ENCODE results near the gene ALPK3.

ALPK3 gene

DNA sequence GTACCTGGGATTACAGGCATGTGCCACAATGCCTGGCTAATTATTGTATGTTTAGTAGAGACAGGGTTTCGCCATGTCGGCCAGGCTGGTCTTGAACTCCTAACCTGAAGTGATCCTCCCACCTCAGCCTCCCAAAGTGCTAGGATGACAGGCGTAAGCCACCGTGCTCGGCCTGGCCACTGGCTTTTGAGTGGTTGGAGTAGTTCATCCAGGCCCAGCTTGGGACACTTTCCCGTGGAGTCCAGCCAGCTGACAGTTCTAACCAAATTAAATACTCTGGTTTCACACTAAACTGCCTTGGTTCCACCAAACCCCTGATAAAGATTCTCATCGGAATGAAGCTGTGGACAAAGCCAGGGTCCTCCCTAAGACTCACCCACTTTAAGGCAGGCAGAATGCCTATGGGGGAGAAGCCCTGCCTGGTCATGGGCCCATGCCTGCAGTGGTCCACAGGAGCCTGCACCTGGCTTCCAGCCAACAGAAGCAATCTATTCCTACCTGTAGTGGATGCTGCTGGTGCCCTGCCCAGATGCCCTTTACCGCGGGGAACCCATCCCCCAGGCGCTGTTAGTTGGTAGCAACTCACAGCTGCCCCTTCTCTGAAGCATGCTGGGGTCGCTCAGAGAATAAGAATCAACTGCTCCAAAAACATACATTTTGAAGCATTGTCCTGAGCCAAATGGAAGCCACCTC lies 62.1 kb downstream of the ALPK3 start:
- no peak for DNase-seq

DNA sequence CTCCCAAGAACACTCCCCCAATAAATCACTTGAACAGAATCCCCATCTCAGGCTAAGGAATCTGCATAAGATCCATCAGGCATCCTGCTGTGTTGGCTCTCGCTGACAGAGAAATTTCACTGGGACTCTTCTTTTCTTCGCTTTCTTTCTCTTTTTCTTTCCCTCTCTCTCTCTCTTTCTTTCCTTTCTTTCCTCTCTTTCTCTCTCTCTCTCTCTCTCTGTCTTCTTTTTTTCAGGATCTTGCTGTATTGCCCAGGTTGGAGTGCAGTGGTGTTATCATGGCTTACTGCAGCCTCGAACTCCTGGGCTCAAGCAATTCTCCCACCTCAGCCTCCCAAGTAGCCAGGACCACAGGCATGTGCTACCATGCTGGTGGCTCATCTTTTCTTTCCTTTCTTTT lies 62.9 kb downstream of the ALPK3 start:
- DNase-seq, result no peak

DNA sequence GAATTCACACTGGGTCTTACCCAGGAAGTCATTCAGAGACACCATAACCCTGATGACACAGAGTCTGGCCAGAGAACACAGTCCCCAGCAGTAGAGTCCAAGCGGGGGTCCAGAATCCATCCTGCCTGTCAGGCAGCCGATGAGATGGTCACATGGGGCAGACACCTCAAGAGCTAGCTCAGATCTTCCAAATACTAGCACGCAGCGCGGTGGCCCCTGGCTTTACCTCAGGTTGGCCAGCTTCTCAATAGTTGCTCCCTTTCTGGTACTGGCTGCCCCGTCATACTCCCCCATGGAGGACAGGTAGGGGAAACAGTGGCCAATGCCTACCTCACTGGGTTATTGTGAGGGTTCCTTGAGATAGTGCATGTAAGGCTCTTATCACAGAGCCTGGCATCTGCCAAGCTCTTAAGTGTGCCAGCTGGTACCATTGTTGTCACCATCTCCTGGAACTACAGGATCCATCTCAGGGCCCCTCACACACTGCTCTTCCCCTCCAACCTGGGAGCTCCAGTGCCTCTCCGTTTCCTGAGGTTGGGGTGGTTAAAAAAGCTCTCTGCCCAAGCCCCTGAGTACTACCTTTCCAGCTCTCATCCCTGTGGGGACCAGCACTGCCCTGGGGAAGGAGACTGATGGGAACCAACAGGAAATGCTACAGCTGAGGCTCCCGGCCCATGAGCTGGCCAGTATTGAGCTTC lies 63.8 kb downstream of the ALPK3 start:
- DNase-seq, result no peak

GRCh38 chr15:84881520-84881830 lies 64.3 kb downstream of the ALPK3 start:
- no peak for DNase-seq

- DNase-seq, result no peak
Measured at GRCh38 chr15:84883466-84883865, 66.3 kb downstream of the ALPK3 start.

DNA sequence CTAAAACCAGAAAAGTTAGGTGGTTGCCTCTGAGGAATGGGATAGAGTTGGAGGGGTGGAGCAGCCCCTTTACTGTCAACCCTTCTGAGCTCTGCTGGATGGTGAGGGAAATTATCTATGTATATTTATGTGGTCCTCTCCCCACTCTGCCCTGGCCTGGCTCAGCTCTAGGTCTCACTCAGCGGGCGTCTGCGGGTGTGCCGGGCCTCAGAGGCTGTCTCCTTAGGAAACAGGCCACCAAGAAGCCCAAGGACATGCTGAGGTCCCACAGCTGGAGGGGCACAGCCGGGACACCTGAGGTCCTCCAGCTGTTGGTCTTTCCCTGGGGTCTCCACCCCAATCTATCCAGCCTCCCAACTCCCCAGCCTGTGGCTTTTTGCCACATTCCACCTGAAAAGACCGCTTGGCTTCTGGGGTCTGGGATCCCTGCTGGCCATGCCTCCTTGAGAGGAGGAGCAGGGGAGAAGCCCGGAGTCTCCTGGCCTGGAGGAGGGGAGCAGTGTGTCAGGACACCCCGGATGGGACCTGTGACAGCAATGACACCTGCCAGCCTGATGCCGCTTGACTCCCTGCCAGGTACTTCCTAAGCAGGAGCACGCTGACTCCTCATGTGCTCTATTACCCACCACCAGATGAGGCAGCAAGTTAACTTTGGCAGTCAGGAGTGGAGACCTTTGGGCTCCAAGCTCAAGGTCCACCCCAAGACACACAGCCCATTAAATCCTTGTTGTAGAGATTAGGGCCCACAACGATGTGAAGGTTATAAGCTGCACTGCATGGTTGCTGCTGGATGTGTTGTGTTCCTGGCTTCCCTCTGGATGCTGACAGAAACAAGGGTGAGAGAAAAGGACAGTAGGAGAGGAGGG lies 67.0 kb downstream of the ALPK3 start, which contains the start of gene SLC28A1:
TSS of gene SLC28A1 (plus strand) at position 747 of the 866 bp plus-strand sequence. CDS start 3,099 bp downstream, outside the sequence.
- no peak for DNase-seq

DNA sequence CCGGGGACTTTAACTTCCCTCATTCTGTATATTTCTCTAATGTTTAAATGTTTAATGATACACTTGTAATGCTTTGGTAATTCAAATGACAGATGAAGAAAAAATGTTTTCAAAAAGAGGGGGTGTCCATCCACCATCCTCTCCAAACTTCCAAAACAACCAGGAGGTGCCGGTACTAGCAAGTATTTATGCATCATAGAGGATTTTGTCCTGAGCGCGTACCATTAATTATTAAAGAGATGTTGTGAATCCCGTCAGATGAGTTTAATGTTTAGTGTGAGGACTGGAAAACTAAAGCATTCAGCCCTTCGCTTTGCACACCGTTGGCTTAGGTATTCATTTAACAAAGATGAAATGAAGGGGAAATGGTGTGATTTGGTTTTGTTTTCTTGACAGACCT lies 68.6 kb downstream of the ALPK3 start:
- no peak for DNase-seq

- no peak for DNase-seq
Measured at GRCh38 chr15:84886211-84886983, 69.2 kb downstream of the ALPK3 start.

- DNase-seq, result no peak
Measured at GRCh38 chr15:84886984-84887299, 69.8 kb downstream of the ALPK3 start.

DNA sequence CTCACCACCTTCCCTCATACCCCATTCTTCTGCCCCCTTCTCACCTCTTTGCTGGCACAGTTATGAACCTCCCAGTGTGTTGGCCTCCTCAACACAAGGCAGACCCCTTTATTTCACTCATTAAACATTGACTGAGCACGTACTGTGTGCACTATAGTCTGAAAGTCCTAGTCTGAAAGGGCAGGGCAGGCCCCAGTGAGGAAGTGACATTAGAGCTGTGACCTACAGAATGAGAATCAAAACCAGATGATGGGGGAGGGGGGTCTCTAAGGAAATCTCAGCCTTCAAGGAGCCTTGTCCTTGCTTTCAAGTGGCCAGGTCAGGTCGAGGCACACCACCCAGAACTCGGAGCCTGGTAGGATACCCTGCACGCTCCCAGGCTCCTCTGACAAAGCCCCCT lies 70.8 kb downstream of the ALPK3 start:
- no peak for DNase-seq

GRCh38 chr15:84888639-84889038 lies 71.5 kb downstream of the ALPK3 start:
- DNase-seq, result no peak

DNA sequence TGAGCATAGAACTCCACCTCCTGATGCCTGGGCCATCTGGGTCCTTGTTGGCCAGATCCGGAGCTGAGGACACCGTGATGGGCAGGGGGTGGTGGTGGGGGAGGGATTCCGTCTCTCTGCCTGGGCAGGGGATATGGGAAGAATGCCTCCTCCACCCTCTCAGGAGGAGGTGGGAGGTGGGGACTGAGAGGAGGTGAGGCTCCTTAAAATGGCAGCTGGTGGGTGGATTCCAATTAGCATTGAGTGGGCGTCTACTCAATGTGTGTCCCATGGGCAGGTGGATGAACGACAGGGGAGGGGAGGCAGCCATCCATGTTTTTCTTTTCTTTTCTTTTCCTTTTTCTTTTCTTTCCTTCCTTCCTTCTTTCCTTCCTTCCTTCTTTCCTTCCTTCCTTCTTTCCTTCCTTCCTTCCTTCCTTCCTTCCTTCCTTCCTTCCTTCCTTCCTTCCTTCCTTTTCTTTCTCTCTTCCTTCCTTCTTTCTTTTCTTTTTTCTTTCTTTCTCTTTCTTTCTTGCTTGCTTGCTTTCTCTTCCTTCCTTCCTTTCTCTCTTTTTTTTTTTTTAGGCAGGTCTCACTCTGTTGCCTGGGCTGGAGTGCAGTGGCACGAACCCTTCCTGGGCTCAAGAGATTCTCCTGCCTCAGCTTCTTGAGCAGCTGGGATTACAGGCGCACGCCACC lies 72.3 kb downstream of the ALPK3 start:
- DNase-seq, result no peak

DNA sequence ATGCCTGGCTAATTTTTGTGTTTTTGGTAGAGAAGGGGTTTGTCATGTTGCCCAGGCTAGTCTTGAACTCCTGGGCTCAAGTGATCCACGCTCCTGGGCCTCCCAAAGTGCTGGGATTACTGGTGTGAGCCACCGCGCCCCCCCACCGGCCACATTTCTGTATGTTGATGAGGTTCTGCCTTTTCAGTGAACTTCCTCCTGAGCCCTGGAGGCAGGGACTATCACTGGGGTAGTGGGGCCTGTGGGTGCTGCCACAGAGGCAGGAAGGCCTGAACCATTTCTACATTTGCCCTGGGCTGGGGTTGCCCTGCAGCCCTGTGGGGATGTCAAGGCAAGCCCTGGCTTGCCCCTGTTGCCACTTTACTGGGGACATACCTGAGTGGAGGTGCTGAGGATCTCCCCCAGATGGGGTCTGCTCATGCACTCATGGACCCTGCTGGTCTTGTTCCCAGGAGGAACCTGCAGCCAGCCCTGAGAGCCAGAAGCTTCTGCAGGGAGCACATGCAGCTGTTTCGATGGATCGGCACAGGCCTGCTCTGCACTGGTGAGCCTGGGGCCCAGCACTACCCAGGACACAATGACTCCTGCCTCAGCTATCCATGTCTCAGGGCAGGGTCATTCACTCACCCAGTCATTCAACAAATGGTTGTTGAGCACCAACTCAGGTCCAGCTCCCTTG lies 73.0 kb downstream of the ALPK3 start:
- DNase-seq, result no peak

- no peak for DNase-seq
Measured at GRCh38 chr15:84890670-84891162, 73.6 kb downstream of the ALPK3 start.

DNA sequence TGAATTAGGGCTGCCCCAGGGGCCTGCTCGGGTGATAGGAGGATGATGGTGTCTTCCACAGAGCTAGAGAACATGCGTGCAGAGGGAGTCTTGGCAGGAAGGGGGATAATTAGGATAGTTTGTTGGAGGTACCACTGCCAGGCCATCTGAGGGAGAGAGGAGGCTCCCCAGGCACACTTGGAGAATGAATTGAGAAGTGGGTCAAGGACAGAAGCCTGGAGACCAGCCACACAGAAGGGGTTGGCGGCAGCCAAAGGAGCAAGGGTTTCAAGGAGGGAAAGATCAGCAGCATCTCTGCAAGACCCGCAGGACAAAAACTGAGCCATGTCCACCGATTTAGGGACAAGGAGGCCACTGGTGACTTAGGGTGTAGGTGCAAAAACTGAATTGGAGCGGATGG lies 74.2 kb downstream of the ALPK3 start:
- DNase-seq, result no peak

GRCh38 chr15:84892786-84893307 lies 75.7 kb downstream of the ALPK3 start:
- DNase-seq, result no peak

- DNase-seq, result no peak
Measured at GRCh38 chr15:84893607-84894006, 76.5 kb downstream of the ALPK3 start.

DNA sequence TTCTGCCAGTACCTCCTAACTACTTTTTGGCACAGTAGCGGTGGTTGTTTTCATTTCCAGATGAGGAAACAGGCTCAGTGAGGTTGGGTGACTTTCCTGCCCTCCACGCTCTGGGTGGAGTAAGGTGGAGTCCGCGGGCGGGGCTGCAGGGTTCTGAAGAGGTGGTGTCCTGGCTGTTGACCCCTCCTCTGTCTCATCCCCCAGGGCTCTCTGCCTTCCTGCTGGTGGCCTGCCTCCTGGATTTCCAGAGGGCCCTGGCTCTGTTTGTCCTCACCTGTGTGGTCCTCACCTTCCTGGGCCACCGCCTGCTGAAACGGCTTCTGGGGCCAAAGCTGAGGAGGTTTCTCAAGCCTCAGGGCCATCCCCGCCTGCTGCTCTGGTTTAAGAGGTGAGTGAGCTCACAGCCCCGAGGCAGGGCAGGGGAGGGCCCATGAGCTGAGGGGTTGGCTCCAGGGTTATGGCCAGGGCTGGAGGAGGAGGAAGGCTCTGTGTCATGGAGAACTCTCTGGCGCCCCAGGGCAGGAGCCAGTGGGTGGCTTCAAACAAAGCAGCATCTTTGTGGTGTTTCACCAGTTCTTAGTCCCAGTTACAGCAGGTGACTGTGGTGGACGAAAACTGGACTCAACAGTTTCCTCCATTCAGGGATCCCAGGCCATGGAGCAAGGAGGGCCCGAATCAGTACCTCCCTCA lies 77.7 kb downstream of the ALPK3 start:
- DNase-seq, result no peak

DNA sequence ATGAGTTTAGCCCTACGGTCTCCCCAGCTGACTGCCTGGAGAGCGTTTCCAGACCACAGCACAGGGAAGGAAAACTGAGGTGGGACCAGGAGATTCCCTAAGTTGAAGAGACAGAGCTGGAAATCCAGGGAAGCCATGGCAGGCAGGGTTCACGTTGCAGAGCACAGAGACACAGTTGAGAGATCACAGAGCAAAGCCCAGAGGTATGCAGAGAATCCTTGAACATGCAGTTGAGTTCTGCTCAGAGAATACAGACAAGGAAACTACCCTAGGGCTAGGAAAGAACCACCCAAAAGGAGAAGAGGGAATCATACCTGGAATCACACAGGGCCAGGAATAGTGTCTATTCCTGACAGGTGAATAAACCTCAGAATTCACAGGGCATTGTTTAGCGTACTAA lies 81.6 kb downstream of the ALPK3 start:
- no peak for DNase-seq

- DNase-seq, result no peak
Measured at GRCh38 chr15:84899750-84900149, 82.6 kb downstream of the ALPK3 start.

DNA sequence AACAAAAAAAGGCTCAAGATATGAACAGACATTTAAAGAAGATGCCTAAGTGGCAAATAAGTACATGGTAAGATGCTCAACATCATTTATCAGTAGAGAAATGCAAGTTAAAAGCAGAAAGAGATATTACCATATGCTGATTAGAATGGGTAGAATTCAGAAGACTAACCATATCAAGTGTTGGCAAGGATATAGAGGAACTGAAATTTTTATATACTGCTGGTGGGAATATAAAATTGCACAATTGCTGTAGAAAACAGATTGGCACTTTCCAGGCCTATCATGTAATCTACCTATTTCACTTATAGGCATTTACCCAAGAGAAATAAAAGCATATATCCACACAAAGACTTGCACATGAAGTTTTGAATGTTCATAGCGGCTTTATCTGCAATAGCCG lies 84.4 kb downstream of the ALPK3 start:
- no peak for DNase-seq

Measured in activated CD8-positive, alpha-beta memory T cell treated with anti-CD3 and anti-CD28 coated beads, Interleukin-2, amount 50 U/mL, for 4 hours (primary cell).